ENCODE results near the gene FBXL7. TPM values are rescaled to one million over a fixed set of nuclear protein-coding genes. Genes with fewer than 3 reads are reported as not detected.

FBXL7 gene
- 4.4 and 5.8 TPM in 2 replicates for total RNA-seq

DNA sequence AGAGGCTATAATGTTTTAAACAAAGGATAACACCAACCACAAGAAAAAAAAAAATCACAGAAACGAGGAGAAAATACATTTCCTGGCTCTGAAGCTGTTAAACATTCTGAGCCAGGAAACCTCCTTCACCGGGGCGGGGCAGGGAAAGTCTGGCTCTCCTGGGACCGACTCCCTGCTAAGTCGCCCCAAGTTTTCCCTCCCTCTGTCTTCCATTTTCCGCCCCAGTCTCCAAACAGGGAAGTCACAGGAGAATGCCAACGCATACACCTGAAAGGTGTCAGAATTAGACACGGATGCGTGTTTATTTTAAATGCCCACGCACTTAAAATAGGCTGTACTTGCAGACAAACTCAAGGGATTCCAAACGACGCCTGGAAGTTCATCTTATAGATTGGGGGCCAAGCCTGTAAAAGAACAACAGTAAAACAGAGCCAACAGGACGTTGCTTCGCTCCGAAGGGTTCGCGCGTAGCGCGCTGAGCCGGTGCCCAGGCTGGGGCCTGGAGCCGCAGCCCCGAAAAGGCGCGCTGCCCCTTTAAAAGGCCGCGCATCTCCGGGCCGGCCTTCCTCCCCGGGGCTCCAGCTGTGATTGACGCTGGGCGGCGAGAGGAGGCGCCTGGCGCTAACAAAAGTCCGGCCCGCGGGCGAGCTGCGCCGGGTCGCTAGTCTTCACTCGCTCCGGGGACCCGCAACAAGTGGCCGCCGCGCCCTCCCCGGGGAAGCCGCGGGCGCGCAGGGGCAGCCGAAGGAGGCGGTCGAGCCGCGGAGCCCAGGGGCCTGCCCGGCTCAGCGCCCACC is at the start of gene FBXL7:
Gene FBXL7 (plus strand): TSS at position 653 of the 797 bp plus-strand sequence.
- DNase-seq (ENCODE audit: low read depth), result peak; percentile 26
- H3K27me3 ChIP-seq (ENCODE audit: control insufficient read depth, insufficient read depth, low read length), result no peaks in the 10 kb centered on the region
- no peaks in the 10 kb centered on the region for H3K36me3 ChIP-seq (ENCODE audit: control insufficient read depth, insufficient read depth, low read length)
- TF ChIP-seq, protein P1, sequence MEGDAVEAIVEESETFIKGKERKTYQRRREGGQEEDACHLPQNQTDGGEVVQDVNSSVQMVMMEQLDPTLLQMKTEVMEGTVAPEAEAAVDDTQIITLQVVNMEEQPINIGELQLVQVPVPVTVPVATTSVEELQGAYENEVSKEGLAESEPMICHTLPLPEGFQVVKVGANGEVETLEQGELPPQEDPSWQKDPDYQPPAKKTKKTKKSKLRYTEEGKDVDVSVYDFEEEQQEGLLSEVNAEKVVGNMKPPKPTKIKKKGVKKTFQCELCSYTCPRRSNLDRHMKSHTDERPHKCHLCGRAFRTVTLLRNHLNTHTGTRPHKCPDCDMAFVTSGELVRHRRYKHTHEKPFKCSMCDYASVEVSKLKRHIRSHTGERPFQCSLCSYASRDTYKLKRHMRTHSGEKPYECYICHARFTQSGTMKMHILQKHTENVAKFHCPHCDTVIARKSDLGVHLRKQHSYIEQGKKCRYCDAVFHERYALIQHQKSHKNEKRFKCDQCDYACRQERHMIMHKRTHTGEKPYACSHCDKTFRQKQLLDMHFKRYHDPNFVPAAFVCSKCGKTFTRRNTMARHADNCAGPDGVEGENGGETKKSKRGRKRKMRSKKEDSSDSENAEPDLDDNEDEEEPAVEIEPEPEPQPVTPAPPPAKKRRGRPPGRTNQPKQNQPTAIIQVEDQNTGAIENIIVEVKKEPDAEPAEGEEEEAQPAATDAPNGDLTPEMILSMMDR (IDR thresholded peaks at IDR 0.05; ENCODE audit: insufficient read depth, low read length, poor library complexity, severe bottlenecking), result peak; percentile 27
- H3K4me3 ChIP-seq (ENCODE audit: low read depth, low read length), result peak within 1 kb of the TSS; percentile 93

DNA sequence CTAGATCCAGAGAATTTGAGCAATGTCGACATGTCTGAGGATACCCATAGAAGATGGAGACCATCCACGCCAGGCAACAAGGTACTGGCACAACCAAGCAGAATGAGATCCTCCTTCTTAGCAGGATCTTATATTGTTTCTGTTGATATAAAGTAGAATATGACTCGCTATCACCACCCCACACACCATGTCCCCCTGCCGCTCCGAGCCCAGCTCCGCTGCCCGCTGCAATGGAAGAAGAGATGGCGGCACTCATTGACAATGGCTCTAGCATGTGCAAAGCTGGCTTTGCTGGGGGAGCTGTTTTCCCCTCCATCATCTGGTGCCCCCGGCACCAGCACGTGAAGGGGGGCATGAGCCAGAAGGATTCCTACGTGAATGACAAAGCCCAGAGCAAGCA is 49.5 kb upstream of the FBXL7 start:
- Histone ChIP-seq H3K27me3 (ENCODE audit: control insufficient read depth, insufficient read depth, low read length) (no peaks in the 10 kb centered on the region), H3K36me3 (ENCODE audit: control insufficient read depth, insufficient read depth, low read length) (no peaks in the 10 kb centered on the region), H3K4me3 (ENCODE audit: low read depth, low read length) (no peak overlapping the region)
- DNase-seq (ENCODE audit: low read depth), result no peak
- TF ChIP-seq, protein P1 (IDR thresholded peaks at IDR 0.05; ENCODE audit: insufficient read depth, low read length, poor library complexity, severe bottlenecking), result no peak

DNA sequence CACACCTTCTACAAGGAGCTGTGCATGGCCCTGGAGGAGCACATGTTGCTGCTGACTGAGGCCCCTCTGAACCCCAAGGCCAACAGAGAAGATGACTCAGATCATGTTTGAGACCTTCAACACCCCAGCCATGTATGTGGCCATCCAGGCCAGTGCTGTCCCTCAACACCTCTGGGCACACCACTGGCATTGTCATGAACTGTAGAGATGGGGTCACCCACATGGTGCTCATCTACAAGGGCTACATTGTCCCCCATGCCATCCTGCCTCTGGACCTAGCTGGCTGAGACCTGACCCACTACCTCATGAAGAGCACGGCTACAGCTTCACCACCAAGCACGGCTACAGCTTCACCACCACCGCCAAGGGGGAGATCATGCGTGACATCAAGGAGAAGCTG is 49.0 kb upstream of the FBXL7 start:
- Histone ChIP-seq H3K36me3 (ENCODE audit: control insufficient read depth, insufficient read depth, low read length) (no peaks in the 10 kb centered on the region), H3K4me3 (ENCODE audit: low read depth, low read length) (no peak overlapping the region), H3K27me3 (ENCODE audit: control insufficient read depth, insufficient read depth, low read length) (no peaks in the 10 kb centered on the region)
- no peak for DNase-seq (ENCODE audit: low read depth)
- TF ChIP-seq, protein P1 (IDR thresholded peaks at IDR 0.05; ENCODE audit: insufficient read depth, low read length, poor library complexity, severe bottlenecking), result no peak

DNA sequence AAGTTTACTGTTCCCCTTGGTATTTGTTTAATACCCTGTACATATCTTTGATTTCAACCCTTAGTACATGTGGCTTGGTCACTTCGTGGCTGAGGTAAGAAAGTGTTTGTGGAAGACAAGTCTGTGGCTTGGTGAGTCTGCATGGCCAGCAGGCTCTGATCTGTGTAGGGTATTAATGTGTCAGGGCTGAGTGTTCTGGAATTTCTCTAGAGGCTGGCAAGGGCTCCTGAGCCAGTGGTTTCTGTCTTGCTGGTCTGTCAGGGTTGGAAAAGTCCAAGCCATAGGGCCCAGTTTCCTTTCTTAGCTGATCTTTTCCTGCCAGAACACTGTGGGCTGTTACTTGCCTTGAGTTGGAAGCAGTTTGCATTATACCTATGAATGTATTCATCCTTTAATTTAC is 48.0 kb upstream of the FBXL7 start:
- no peak for DNase-seq (ENCODE audit: low read depth)
- Histone ChIP-seq H3K4me3 (ENCODE audit: low read depth, low read length) (no peak overlapping the region), H3K27me3 (ENCODE audit: control insufficient read depth, insufficient read depth, low read length) (no peaks in the 10 kb centered on the region), H3K36me3 (ENCODE audit: control insufficient read depth, insufficient read depth, low read length) (no peaks in the 10 kb centered on the region)
- TF ChIP-seq, protein P1 (IDR thresholded peaks at IDR 0.05; ENCODE audit: insufficient read depth, low read length, poor library complexity, severe bottlenecking), result no peak

DNA sequence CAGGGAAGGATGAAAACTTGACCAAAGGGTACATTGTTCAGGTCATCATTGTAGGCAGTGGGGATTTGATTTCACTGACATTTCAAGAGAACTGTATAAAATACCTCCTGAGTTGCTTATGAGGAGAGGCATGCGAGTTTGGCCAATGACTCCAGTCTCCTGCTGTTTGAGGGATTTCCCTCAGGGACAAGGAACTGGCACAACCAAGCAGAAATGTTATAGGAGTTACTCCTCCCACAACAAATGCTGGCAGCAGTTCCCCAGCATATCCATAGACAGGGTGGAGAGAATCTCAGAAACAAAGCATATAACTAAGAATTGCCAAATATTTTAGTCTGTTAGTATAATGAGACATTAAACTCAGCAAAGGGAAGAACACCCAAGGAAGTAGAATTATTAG is 47.2 kb upstream of the FBXL7 start:
- no peaks in the 10 kb centered on the region for H3K27me3 ChIP-seq (ENCODE audit: control insufficient read depth, insufficient read depth, low read length)
- DNase-seq (ENCODE audit: low read depth), result no peak
- no peaks in the 10 kb centered on the region for H3K36me3 ChIP-seq (ENCODE audit: control insufficient read depth, insufficient read depth, low read length)
- H3K4me3 ChIP-seq (ENCODE audit: low read depth, low read length), result no peak overlapping the region
- TF ChIP-seq, protein P1 (IDR thresholded peaks at IDR 0.05; ENCODE audit: insufficient read depth, low read length, poor library complexity, severe bottlenecking), result no peak

DNA sequence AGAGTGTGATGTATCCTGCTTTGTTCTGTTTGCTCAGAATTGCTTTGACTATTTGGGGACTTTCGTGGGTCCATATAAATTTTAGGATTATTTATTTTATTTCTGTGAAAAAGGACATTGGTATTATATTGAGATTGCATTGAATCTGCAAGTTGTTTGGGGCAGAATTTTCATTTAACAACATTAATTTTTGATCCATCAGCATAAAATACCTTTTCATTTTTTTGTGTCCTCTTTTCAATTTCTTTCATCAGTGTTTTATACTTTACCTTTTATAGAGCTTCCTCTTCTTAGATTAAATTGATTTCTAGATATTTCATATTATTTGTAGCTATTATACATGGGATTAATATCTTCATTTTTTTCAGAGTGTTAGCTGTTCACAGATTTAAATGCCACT is 40.8 kb upstream of the FBXL7 start:
- Histone ChIP-seq H3K27me3 (ENCODE audit: control insufficient read depth, insufficient read depth, low read length) (no peaks in the 10 kb centered on the region), H3K36me3 (ENCODE audit: control insufficient read depth, insufficient read depth, low read length) (no peaks in the 10 kb centered on the region), H3K4me3 (ENCODE audit: low read depth, low read length) (no peak overlapping the region)
- TF ChIP-seq, protein P1 (IDR thresholded peaks at IDR 0.05; ENCODE audit: insufficient read depth, low read length, poor library complexity, severe bottlenecking), result no peak
- DNase-seq (ENCODE audit: low read depth), result no peak

Measured in kidney epithelial cell (primary cell).